IgD-negative memory B cell (primary cell): ENCODE data around the gene RAB11FIP5. TPM values are rescaled to one million over a fixed set of nuclear protein-coding genes. Genes with fewer than 3 reads are reported as not detected.

Source experiments
- H3K27ac Mint-ChIP-seq, 3 donors: one replicate each; pipeline ENCODE4 v1.8.0; 2020 to 2022; ENCODE audit warnings: mild to moderate bottlenecking in 3 of 3, mixed read lengths in 3 of 3, moderate library complexity in 1 of 3
- H3K27me3 Mint-ChIP-seq: one replicate; pipeline ENCODE4 v1.8.0; 2021; ENCODE audit warnings: mixed read lengths
- H3K36me3 Mint-ChIP-seq: one replicate; pipeline ENCODE4 v1.8.0; 2020; ENCODE audit warnings: mild to moderate bottlenecking, mixed read lengths
- H3K4me1 Mint-ChIP-seq, 3 donors: one replicate each; pipeline ENCODE4 v1.8.0; 2020 to 2022; ENCODE audit warnings: mixed read lengths in 3 of 3, mild to moderate bottlenecking in 1 of 3
- H3K4me3 Mint-ChIP-seq, 4 donors: one replicate each; pipeline ENCODE4 v1.8.0; 2020 to 2022; ENCODE audit warnings: mild to moderate bottlenecking in 4 of 4, mixed read lengths in 4 of 4, moderate library complexity in 3 of 4
- H3K9me3 Mint-ChIP-seq, 3 donors: one replicate each; pipeline ENCODE4 v1.8.0; 2020 to 2021; ENCODE audit warnings: mixed read lengths in 3 of 3, mild to moderate bottlenecking in 1 of 3
- polyA plus RNA-seq: library from polyadenylated mRNA; unstranded; fragments of 300-500 nt; fragmentation: Illumina TruSeq; gene quantifications from one replicate; pipeline ENCODE4 v1.2.3, GENCODE V29; 2021

Gene RAB11FIP5
- polyA plus RNA-seq, 1 donor from 2014 or later: 4.8 TPM

DNA sequence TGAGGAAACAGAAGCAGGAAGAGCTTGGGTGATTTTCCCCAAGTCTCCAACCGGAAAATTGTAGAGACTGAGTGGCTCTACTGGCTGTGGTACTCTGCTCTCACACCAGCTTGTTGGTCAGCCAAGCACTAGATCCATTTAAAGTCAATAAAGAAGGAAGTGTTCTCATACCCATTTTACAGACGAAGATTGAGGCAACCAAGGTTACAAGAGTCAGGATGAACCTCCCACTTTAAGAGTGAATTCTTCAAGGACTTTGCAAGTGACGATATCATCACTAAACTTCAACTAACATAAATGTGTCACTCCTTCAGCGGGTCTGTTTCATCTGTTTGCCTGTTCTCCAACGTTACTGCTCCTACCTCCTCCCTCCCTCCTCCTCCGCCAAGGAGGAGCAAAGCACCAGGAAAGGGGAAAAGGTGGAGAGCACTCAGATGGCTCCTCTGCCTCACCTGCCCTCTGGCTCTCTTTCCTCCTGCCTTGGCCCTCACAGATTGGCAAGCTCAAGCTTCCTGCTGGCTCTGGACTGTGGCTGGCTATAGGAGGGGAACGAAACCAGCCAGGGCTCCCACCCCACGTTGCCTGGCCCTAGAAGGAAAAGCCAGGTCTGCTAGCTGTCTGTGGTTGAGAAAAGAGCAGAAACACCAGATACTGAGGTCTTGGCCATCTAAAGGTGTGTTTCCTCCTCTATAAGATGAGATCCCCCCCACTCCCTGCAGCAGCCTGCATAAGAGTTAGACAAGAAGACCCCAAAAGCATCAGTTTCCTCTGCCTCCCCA lies 3.6 kb upstream of the RAB11FIP5 start:
- Mint-ChIP-seq H3K4me3 (peak overlapping the region in 1 of 4 donors; percentile 16), H3K9me3 (no peaks in the 10 kb centered on the region), H3K27ac (no peak overlapping the region), H3K36me3 (no peaks in the 10 kb centered on the region), H3K4me1 (peaks cover 3 to 7% (median 4%) of the 10 kb centered on the region in 3 donors), H3K27me3 (peaks cover 6% of the 10 kb centered on the region)

DNA sequence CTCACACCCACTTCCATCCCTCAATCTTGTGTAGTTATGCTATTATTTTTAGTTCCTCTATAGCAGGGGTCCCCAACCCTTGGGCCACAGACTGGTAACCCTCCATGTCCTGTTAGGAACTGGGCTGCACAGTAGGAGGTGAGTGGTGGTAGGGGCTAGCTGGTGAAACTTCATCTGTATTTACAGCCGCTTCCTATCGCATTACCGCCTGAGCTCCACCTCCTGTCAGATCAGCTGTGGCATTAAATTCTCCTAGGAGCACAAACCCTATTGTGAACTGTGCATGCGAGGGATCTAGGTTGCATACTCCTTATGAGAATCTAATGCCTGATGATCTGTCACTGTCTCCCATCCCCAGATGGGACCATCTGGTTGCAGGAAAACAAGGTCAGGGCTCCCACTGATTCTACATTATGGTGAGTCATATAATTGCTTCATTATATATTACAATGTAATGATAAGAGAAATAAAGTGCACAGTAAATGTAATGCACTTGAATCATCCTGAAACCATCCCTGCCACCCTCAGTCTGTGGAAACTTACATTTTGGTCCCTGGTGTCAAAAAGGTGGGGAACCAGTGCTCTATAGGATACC lies 1.6 kb upstream of the RAB11FIP5 start:
- no peaks in the 10 kb centered on the region for H3K36me3 Mint-ChIP-seq
- H3K4me3 Mint-ChIP-seq: peak overlapping the region; percentile 54 to 78 (median 72)
- no peak overlapping the region for H3K27ac Mint-ChIP-seq
- no peaks in the 10 kb centered on the region for H3K9me3 Mint-ChIP-seq
- peaks cover 8% of the 10 kb centered on the region for H3K27me3 Mint-ChIP-seq
- H3K4me1 Mint-ChIP-seq: peaks cover 4 to 8% (median 4%) of the 10 kb centered on the region in 3 donors

DNA sequence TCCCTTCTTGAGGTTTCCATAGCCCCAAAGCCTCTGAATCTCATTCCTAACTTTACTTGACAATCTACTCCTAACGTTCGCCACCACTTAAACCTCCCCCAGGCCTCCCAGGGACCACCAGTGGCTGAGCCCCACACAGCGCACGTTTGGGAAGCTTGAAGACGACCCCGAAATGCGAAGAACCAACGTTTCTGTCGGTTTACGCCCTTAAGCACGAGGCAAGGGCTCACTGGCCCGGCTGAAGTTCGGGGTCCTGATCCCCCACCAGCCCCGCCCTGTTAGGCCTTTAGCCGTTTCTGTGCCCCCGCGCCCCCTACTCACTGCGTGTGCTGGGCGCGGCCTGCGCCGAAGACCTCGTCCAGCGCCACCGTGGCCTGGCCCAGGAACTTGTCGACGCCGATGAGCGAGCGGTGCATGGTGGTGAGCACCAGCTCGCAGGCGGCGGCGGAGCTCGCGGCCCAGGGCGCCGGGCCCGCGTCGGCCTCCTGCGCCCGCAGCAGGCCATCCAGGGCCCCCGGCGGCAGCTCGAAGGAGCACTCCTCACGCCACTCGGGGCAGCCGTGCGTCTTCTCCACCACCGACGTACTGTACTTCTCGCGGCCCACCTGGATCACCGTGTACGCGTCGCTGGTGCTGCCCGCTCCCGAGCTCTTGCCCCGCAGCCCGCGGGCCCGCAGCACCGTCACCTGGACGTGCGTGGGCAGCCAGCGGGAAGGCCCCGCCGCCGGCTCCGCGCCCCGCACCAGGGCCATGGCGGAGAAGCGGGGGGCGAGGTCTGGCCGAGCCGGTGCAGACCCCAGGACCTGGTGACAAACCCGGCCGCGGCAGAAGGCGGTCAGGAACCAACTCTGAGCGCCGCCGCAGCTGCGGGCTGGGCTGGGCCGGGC lies 479 bp downstream of the RAB11FIP5 start:
- Mint-ChIP-seq H3K36me3 (no peaks in the 10 kb centered on the region), H3K9me3 (no peaks in the 10 kb centered on the region), H3K27ac (peak overlapping the region in 1 of 3 donors; percentile 62), H3K4me3 (peak overlapping the region; percentile 79 to 92 (median 84)), H3K27me3 (peaks cover 7% of the 10 kb centered on the region), H3K4me1 (peaks cover 4 to 8% (median 8%) of the 10 kb centered on the region in 3 donors)

DNA sequence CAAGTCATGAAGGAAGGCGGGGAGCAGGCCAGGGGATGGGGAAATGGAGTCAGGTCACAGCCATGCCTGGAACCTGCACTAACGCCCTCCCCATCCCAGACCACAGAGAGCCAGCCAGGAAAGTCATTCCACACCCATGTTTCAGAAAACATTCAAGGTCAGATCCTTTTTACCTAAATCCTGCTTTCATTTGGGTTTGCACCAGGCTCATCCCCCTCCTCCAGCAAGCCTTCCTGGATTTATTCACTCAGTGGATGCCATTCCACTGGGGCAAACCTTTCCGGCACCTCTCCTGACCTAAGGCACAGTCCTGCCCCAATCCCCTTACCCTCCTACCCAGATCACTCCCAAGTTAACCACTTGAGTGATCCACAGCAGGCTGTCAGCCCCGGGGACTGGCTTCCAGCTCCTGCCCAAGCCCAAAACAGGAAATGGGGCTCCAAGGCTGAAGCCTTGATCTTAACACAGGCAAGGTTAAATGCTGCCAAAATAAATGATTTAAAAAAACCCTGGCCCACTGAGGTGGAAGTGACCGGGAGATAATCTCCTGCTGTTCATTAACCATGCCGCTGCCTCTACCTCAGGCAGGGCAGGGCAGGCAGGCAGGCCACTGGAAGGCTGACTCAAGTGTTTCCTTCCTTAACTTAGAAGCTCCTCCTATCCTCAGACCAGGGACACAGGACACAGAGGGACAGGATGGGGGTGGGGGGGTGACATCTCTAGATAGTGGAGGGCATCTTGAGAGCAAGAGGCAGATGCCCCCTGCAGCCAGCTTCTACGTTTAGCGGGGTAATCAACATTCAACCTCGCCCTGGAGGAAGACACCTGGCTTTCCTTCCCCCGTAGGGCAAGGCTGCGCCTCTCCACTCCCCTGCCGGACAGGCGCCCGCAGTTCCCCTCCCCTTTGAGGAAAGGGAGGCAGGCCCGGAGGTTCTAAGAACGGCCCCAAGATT lies 1.4 kb downstream of the RAB11FIP5 start:
- peaks cover 4 to 8% (median 8%) of the 10 kb centered on the region in 3 donors for H3K4me1 Mint-ChIP-seq
- peaks cover 6% of the 10 kb centered on the region for H3K27me3 Mint-ChIP-seq
- H3K36me3 Mint-ChIP-seq: no peaks in the 10 kb centered on the region

DNA sequence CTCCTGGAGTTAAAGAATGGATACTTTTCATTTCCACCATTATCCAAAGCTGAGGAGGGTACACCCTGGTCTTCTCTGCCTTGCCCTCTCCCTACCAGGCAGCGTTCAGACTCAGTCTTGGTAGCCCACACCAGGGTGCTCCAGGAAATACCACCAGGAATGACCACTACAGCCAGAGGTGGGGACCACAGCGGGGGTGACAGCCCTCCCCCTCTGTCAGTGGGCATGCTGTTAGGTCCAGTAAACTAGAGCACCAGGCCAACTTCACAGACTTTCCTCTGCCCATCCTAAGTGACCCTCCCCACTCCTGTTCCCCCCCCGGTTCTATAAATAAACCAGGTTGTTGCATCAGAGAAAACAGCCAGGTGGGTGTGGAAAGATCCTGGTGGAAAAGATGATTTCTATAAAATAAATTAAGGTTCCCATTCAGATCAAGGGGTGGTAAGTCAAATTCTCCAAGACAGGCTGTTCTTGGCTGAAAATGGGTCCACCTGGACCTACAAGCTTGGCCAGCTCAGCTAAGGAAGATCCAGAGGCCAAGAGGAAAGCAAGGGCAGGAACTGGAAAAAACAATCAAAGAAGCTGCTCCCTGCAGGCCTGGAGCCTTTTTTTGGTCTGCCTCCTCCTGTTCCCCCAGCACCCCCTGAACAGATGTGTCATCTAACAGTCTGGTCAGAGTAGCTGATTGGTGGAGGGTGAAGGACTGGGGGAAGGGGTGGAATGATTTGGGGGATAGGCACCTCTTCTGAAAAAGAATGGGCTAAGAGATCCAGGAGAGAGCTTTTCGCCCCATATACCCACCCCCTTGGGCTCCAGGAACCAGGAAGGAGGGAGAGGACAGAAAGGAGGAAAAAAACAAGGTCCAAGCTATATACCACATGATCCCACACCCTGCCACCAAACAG lies 2.3 kb downstream of the RAB11FIP5 start:
- Mint-ChIP-seq H3K27me3 (peaks cover 6% of the 10 kb centered on the region), H3K4me1 (peaks cover 4 to 8% (median 5%) of the 10 kb centered on the region in 3 donors), H3K27ac (peak overlapping the region in 1 of 3 donors; percentile 69), H3K9me3 (no peaks in the 10 kb centered on the region), H3K36me3 (no peaks in the 10 kb centered on the region), H3K4me3 (peak overlapping the region in 1 of 4 donors; percentile 82)

More for the DNA sequence above, 1.4 kb downstream of the RAB11FIP5 start:
- Mint-ChIP-seq H3K9me3 (no peaks in the 10 kb centered on the region), H3K27ac (peak overlapping the region in 1 of 3 donors; percentile 69), H3K4me3 (peak overlapping the region; percentile 79 to 92 (median 84))

DNA sequence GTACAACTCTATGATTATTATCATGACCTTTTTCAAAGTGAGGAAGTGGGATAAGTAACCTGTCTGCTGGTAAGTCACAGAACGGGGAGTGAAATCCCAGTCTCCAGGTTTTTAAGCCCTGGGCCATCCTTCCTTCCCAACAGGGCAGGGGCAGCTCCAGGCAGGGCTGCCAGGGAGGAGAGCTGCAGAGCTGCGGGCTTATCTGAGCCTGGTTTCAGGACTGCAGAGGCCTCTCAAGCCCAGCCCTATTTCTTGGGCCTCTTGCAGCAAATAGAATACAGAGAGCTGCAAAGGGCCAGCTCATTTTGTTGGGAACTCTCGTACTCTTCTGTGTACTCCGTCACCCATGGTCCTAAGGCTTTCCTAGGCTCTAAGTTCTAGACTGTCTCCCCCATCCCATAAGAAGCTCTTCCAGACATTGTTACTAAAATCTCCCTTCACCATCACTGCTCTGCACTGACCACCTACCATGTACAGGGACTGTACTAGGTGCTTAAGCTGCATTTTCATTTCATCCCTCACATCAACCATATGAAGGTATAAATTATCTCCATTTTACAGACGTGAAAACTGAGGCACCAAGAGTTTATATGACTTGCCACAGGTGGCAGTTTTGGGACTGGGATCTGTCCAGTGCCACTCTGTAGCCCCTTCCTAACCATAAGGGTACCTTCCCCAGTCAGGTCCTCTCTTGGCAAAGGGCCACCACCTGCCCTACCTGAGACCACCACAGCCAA lies 3.1 kb downstream of the RAB11FIP5 start:
- no peaks in the 10 kb centered on the region for H3K9me3 Mint-ChIP-seq
- no peaks in the 10 kb centered on the region for H3K36me3 Mint-ChIP-seq
- H3K4me1 Mint-ChIP-seq: peaks cover 4 to 9% (median 5%) of the 10 kb centered on the region in 3 donors
- H3K27me3 Mint-ChIP-seq: peaks cover 6% of the 10 kb centered on the region
- no peak overlapping the region for H3K27ac Mint-ChIP-seq
- peak overlapping the region in 1 of 4 donors; percentile 5 for H3K4me3 Mint-ChIP-seq

DNA sequence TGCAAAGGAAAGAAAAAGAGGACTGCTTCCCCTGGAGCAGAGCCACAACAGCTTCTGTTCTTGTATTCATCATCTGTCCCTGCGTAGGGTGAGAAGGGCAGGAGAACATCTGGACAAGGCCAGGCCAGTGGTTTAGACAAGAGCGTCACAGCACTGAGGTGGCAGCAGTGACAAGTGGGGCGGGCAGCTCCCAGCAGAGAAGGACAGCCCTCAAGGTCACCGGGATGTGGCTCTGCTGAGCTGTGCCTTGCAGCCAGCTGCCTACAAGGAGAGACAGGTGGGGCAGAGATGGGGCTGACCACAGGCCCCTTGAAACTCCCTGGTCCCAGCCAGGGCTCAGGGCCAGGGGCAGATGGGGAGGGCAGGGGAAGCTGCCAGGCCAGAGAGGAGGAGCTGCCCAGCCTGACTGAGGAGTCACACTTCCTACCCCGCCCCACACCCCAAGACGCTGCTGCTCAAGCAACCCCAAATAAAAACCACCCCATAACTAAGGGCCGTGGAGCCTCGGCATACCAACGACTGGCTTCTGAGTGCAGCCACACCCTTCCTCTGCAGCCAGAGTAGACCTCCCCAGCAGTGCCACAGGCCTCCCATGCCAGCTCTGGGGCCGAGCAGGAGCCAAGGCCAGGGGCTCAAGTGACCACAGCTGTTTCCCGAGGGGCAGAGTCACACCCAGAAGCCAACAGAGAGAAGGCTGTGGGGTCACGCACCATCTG lies 5.4 kb downstream of the RAB11FIP5 start:
- no peak overlapping the region for H3K27ac Mint-ChIP-seq
- peaks cover 6% of the 10 kb centered on the region for H3K27me3 Mint-ChIP-seq
- H3K9me3 Mint-ChIP-seq: no peaks in the 10 kb centered on the region
- H3K4me3 Mint-ChIP-seq: no peak overlapping the region
- H3K36me3 Mint-ChIP-seq: no peaks in the 10 kb centered on the region
- H3K4me1 Mint-ChIP-seq: peaks cover 4 to 9% (median 5%) of the 10 kb centered on the region in 3 donors

DNA sequence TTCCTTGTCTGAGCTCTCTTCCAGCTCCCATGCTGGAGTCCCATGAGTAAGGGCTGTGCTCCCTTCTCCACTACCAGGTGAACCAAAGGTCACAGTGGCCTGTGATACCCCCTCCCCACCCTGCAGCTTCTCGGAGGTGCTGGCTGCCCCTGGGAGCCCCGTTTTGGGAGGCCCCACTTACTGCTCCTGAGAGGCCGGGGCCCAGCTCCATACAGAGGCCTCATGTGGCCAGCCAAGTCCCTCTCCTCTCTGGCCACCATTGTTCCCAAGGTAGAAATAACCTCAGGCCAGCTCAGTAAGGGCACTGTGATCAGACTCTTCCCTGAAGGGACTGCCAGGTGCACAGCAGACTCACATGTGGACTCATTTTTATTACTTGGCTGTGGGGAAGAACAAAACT lies 6.0 kb downstream of the RAB11FIP5 start:
- Mint-ChIP-seq H3K4me1 (peaks cover 2 to 8% (median 3%) of the 10 kb centered on the region in 3 donors), H3K36me3 (no peaks in the 10 kb centered on the region), H3K27ac (no peak overlapping the region), H3K4me3 (no peak overlapping the region), H3K9me3 (no peaks in the 10 kb centered on the region), H3K27me3 (peaks cover 4% of the 10 kb centered on the region)

DNA sequence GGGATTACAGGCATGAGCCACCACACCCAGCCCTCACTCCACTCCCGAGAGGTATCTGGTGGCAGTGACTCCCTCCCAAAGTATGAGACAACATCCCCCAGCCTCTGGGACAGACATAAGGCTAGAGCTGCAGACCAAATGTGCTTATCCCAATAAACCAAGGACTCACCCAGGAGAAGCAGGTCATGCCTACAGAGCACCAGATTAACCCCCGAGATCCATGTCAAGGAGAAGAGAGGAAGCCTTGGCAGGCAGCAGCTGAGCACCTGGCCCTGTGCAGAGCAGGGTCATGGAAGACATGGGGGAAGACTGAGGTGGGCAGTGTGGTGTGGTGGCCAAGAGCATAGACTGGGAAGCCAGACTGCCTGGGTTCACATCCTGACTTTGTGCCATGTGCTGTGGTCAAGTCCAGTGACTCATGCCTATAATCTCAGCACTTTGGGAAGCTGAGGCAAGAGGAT lies 7.2 kb downstream of the RAB11FIP5 start:
- peak overlapping the region in 1 of 4 donors; percentile 51 for H3K4me3 Mint-ChIP-seq
- no peaks in the 10 kb centered on the region for H3K9me3 Mint-ChIP-seq
- no peak overlapping the region for H3K27ac Mint-ChIP-seq
- H3K27me3 Mint-ChIP-seq: peaks cover 3% of the 10 kb centered on the region
- H3K36me3 Mint-ChIP-seq: peaks cover 1% of the 10 kb centered on the region
- H3K4me1 Mint-ChIP-seq: peaks cover 0 to 5% (median 0%) of the 10 kb centered on the region in 3 donors

DNA sequence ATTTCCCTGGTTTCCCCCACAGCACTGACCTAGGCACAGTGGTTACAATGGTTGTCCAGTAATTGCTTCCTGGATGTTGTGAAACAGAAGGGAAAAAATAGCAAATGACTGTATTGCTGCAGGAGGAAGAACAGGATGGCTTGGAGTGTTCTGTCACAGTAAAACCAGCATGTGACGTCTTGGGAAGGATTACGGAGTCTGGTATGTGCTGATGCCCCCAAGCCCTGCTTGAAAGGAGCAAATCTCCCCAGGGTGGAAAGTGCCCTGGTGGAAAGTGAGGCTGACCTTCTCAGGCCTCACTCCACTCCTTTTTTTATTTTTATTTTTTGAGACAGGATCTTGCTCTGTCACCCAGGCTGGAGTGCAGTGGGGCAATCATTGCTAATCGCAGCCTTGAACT lies 7.8 kb downstream of the RAB11FIP5 start:
- H3K36me3 Mint-ChIP-seq: peaks cover 1% of the 10 kb centered on the region
- no peak overlapping the region for H3K27ac Mint-ChIP-seq
- peaks cover 3% of the 10 kb centered on the region for H3K27me3 Mint-ChIP-seq
- peaks cover 0 to 5% (median 0%) of the 10 kb centered on the region in 3 donors for H3K4me1 Mint-ChIP-seq
- no peak overlapping the region for H3K4me3 Mint-ChIP-seq
- no peaks in the 10 kb centered on the region for H3K9me3 Mint-ChIP-seq

DNA sequence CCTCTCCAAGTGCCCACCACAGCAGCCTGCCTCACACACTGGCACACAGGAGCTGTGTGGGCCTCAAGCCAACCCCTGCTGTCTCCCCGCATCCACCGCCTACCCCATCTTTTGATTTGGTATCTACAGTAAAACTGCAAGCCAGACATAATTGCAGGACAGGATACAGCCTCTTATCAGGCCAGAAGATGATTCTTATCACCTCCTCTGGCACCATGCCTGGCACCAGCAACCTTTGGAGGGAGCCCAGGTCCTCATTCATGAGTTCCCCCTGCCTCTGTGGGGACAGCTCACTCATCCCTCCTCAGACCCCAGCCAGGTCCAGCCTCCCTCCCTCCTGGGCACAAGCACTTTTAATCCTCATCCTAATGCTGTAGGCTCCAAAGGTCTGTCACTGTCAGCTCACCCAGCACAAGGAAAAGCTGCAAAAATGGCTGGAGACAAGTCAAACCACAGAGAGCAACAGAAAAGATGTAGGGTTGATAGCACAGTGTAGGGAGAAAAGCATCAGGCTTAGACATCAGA lies 9.7 kb downstream of the RAB11FIP5 start:
- H3K9me3 Mint-ChIP-seq: no peaks in the 10 kb centered on the region
- no peak overlapping the region for H3K4me3 Mint-ChIP-seq
- no peaks in the 10 kb centered on the region for H3K27me3 Mint-ChIP-seq
- no peak overlapping the region for H3K27ac Mint-ChIP-seq
- peaks cover 0 to 5% (median 0%) of the 10 kb centered on the region in 3 donors for H3K4me1 Mint-ChIP-seq
- peaks cover 1% of the 10 kb centered on the region for H3K36me3 Mint-ChIP-seq
